ENCODE data around the gene CDR2. TPM values are rescaled to one million over a fixed set of nuclear protein-coding genes. Genes with fewer than 3 reads are reported as not detected.
"Not testable (repeated sequence)": the region's sequence is repeated elsewhere in the genome, so short reads cannot be mapped to it uniquely, and the experiment has no call there.

CDR2 gene
- total RNA-seq, 1 donor from 2014 or later: 20.9 TPM

DNA sequence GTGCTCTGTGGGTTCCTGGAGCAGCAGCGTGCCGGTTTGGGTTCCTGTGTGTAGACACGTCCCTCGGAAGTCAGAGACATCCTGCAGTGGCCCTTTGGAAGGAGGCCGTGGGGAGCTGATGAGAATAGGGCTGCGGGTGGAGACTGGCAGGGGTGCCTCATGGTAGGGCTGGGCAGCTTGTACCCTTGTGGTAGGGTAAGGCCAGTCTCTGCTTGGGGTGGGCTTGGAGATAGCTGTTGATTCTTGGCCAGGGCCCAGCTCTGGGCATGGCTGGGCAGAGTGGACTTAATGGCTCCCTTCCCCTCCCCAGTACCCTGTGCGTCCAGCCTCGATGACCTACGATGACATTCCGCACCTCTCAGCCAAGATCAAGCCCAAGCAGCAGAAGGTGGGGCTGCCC lies 66.6 kb downstream of the CDR2 start:
- no peak for DNase-seq (ENCODE audit: low spot score)

DNA sequence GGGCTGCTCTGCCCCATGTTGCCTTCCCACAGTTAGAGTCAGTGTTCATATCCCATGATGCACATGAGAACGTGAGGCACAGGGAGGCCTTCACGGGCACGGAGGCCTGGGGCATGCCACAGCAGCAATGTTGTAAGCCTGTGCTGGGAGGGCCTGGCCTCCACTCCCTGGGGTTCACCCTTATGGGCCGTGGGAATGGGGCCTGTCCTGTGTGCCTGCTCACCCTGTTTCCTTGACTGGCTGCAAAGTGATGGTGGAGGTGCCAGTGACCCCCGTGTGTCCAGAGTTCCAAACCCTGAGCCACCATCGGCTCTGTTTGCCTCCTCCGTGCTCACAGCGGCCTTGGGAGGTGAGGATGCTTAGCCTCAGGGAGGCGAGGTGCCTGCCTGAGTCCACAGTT lies 67.6 kb downstream of the CDR2 start:
- DNase-seq (ENCODE audit: low spot score): no peak

DNA sequence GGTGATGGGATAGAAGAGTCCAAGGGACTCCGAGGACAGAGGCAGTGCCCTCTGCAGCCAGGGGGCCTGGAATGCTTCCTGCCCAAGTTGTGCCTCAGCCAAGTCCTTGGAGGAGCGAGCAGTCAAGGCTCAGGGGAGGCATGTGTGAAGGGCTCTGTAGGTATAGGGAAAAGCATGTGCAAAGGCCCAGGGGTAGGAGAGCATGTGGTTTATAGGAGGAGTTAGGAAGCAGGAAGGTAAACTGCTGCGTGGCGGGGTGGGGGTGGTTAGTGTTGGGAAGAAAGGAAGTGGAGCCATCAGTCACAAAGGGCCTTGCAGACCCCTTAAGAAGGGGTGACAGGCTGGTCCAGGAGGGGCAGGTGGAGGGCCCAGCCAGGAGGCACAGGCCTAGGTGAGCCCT lies 70.0 kb downstream of the CDR2 start:
- DNase-seq (ENCODE audit: low spot score): no peak

DNA sequence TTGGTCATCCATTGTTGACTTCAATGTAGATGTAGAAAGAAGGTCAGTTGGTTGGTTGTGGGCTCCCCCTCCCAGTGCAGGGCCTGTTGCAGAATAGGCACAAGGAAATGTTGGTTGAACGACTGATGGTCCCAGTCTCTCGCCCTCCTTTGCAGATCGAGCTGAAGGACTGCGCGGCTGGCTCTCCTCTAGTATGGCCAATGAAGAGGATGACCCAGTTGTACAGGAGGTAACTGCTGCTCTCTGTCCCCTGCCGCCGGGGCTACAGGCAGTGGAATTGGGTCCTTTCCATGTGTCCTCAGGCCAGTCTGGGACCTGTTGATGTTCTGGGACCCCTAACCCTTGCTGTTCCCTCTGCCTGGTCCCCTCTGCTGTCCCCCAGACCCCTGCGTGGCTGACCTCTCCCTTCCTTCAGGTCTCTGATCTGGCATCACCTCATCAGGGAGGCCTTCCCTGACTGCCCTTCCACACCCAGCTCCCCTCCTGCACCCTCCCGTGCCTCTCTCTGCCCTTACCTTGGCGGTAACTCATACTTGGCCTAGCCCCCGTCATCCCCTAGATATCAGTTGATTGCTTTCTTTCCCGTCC lies 71.5 kb downstream of the CDR2 start:
- no peak for DNase-seq (ENCODE audit: low spot score)

DNA sequence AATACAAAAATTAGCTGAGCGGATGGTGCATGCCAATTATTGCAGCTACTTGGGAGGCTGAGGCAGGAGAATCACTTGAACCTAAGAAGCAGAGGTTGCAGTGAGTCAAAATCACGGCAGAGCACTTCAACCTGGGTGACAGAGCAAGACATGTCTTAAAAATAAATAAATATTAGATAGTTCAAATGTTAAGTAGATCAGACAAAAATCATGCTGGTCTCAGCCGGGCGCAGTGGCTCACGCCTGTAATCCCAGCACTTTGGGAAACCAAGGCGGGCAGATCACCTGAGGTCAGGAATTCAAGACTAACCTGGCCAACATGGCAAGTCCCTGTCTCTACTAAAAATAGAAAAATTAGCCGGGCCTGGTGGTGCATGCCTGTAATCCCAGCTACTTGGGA lies 73.0 kb downstream of the CDR2 start:
- not testable (repeated sequence) for DNase-seq (ENCODE audit: low spot score)

DNA sequence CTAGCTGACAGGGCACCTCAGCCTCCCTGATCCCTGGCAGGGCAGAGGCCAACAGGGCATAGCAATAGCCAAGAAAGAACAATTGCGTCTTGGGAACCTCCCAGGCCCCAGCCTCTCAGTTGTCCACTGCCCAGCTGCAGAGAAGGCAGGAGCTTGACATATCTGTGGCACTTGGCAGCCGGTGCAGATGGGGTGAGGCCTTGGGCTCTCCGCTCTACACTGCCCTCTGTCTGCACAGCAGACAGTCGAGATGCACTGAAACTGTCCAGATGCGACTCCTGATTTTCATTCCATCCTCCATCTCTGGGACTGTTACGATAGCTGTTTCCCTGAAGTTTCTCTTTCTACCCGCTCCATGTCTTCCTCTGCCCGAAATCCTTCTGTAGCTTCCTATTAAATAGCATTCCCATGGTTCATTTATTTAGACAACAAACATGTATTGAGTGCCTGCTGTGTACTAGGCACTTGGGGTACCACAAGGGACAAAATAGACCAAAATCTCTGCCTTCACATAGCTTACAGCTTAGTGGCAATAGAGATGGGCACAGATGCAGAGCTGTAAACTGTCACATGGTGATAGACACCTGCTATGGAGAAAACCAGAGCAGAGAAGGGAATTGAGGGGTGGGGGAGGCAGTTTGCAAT lies 73.9 kb downstream of the CDR2 start:
- DNase-seq (ENCODE audit: low spot score): peak; percentile 55

DNA sequence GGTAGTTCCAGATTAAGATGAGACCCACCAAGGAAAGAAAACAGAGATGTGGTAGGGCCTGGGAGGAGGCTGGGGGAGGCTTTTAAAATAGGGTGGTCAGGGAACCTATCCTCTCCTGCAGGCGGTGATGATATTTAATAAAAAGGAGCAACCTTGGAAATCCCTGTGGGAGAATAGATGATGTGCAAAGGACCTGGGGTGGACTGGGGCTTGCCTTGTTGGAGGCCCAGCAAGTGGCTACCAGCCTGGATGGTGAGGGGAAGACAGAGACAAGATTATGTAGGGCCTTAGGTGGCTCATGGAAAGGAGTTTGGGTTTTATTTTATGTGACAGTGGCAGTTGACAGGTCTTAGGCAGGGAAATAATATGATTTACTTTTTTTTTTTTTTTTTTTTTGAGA lies 75.4 kb downstream of the CDR2 start:
- no peak for DNase-seq (ENCODE audit: low spot score)

DNA sequence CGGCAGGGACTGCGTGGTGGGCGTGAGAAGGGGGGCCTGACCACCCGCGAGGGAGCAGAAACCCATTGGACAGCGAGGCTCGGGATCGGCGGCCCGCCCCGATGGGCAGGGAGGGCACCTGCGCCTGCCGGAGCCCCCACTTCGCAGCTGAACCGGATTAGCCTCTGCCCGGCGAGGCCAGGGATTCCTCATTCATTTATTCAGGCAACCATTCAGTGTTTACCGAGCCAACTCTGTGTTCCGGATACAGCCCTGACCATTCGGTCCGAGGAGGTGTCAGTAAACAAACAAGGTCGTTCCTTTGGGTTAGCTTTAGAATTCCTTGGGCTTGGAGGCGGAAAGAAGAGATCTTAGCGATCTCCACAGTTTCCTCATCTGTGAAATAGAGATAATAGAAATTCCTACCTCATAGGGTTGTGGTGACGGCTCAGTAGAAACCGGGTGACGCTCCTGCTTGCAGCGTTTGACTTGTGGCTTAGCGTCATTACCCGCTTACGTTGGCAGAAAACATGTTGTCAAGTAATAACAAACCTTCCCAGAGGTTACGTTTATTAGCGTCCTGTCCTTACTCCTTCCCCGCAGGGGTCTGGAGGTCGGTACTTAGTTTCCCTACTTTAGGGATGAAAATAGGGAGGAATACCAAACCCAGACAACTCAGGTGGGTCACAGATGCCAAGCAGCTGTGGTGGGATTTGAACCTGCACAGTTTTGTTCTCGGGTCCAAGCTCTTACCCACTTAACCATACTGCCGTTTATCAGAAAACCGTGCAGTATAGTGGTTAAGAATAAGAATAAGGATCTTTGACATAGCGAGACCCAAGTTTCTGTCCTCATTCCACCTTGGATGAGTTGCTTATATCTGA lies 76.3 kb downstream of the CDR2 start:
- peak; percentile 57 for DNase-seq (ENCODE audit: low spot score)

DNA sequence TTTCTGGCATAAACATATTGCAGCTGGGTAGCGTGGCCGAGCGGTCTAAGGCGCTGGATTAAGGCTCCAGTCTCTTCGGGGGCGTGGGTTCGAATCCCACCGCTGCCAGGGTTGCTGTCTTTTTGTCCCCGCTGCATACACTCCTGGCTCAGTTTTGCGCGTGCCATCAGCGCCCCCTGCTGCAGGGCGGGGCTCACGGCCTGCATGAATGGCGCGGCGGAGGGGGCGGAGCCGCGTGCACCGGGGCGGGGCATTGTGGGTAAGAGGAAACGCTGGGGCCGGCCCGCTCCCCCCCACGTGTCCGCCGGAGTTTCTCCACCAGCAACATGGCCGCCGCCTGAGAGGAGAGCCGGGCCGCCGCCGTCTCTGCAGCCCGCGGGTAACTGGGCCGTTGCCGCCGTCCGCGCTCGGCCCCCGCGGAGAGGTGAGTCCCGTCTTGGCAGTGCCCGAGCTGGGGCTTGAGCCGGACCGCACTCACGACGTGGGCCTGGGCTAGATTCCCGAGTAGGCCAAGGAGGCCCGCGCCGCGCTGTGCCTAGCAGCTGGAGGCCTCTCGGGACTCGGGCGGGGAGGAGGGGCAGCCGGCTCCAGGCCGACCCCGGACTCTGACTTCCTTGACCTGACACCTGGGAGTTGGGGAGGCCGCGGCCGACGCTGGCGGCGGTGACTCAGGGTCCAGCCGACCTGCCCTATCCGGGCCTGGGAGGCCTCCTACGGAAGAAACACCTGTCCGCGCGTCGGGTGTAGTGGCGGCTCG lies 77.1 kb downstream of the CDR2 start, which contains the start of gene POLR3E:
POLR3E (plus strand) TSS at position 296 of the 757 bp plus-strand sequence. CDS start 5,560 bp downstream, outside the sequence.
- DNase-seq (ENCODE audit: low spot score): peak; percentile 100

DNA sequence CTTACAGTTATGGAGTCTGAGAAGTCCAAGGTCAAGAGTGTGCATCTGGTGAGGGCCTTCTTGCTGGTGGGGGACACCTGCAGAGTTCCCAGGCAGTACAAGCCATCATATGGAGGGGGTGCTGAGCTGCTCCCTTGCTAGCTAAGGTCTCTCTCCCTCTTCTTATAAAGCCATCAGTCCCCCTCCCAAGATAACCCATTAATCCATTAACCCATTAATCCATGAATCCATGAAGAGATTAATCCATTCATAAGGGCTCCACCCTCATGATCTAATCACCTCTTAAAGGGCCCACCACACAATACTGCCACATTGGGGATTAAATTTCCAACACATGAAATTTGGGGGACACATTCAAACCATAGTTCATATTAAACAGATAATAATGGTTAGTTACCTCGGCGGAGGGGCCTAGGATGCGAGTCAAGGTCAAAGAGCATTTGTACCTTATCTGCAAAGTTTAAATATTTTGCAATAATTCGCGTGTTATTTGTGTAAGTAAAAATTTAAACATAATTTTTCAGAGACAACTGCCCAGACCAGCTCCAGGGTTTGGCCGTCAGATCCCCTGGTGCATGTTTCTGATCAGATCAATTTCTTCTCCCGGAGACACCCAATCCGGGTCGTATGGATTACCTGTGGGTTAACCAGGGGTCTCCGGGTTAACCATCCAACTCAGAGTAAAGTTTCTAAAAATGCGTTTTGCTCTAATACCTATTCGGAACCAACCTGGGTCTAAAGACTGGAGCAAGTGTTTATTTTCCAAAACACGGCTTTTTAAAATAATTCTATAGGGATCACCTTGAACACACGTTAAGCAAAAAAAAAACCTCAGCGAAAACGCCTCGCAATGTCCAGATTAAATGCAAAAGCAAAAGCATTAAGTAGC lies 78.0 kb downstream of the CDR2 start:
- no peak for DNase-seq (ENCODE audit: low spot score)

Other genes with a start within 250 kb of the CDR2 start
- 0.26 TPM for gene SDR42E2, start 212.1 kb downstream of the CDR2 start, total RNA-seq
- gene EEF2K, start 168.3 kb downstream of the CDR2 start, total RNA-seq: 30.2 TPM
- gene POLR3E, start 77.2 kb downstream of the CDR2 start, total RNA-seq: 43.7 TPM
- gene NPIPB5, start 136.3 kb upstream of the CDR2 start, total RNA-seq: 134 TPM